ENCODE results near the gene GNGT1.
"Not testable (repeated sequence)": the region's sequence is repeated elsewhere in the genome, so short reads cannot be mapped to it uniquely, and the experiment has no call there.

Gene GNGT1

GRCh38 chr7:93913197-93913596, 6.8 kb downstream of the GNGT1 start:
- H3K9ac ChIP-seq (ENCODE audit: low read depth, low read length, poor library complexity) = no peak overlapping the region

GRCh38 chr7:93914581-93915066, 8.3 kb downstream of the GNGT1 start:
- Histone ChIP-seq H3K18ac (ENCODE audit: low read length) (no peak overlapping the region), H3K4me1 (ENCODE audit: control insufficient read depth in 2 of 2, insufficient read depth in 1 of 2, low read depth in 1 of 2, low read length in 2 of 2) (peaks cover 0 to 4% of the 10 kb centered on the region in 2 donors), H3K36me3 (replicated peaks in 1 of 2; ENCODE audit: control insufficient read depth in 2 of 2, insufficient read depth in 2 of 2, low read length in 2 of 2) (no peaks in the 10 kb centered on the region), H4K8ac (ENCODE audit: low read depth, low read length) (no peak overlapping the region), H3K4me2 (ENCODE audit: insufficient read depth, low read length, poor library complexity, severe bottlenecking) (no peak overlapping the region), H3K27me3 (ENCODE audit: control insufficient read depth in 3 of 3, insufficient read depth in 3 of 3, low read depth in 1 of 3, low read length in 3 of 3) (no peaks in the 10 kb centered on the region), H3K23ac (ENCODE audit: low read depth, low read length, poor library complexity) (no peak overlapping the region), H4K91ac (ENCODE audit: low read depth, low read length, poor library complexity) (no peak overlapping the region), H3K4ac (ENCODE audit: low read length) (no peak overlapping the region), H2BK15ac (ENCODE audit: low read length) (no peak overlapping the region), H3K4me3 (ENCODE audit: low read length in 2 of 2) (no peak overlapping the region), H2AK5ac (ENCODE audit: low read depth, low read length) (no peak overlapping the region), H2BK5ac (ENCODE audit: low read length) (no peak overlapping the region), H3K27ac (replicated peaks; ENCODE audit: low read length) (no peak overlapping the region), H3K9me3 (replicated peaks in 1 of 2; ENCODE audit: control insufficient read depth in 2 of 2, insufficient read depth in 1 of 2, low read depth in 1 of 2, low read length in 2 of 2) (no peaks in the 10 kb centered on the region), H3K9ac (ENCODE audit: low read depth, low read length, poor library complexity) (no peak overlapping the region), H3K79me1 (ENCODE audit: low read depth, low read length) (no peaks in the 10 kb centered on the region), H2BK12ac (ENCODE audit: low read length) (no peak overlapping the region), H2AFZ (ENCODE audit: low read length) (no peak overlapping the region), H3K14ac (ENCODE audit: low read length) (no peak overlapping the region), H2BK120ac (ENCODE audit: low read depth, low read length) (no peak overlapping the region)
- no CpG with 5 or more reads among the region's 7 CpGs for WGBS, 2 donors (ENCODE audit: extremely low coverage in 2 of 2, insufficient read length in 2 of 2, insufficient replicate concordance in 1 of 2)
- no peak for DNase-seq (ENCODE audit: low spot score)

More at GRCh38 chr7:93913197-93913596, 6.8 kb downstream of the GNGT1 start:
- Histone ChIP-seq H3K18ac (ENCODE audit: low read length) (no peak overlapping the region), H2BK120ac (ENCODE audit: low read depth, low read length) (no peak overlapping the region), H4K8ac (ENCODE audit: low read depth, low read length) (no peak overlapping the region), H2BK15ac (ENCODE audit: low read length) (no peak overlapping the region), H4K91ac (ENCODE audit: low read depth, low read length, poor library complexity) (no peak overlapping the region), H3K9me3 (replicated peaks in 1 of 2; ENCODE audit: control insufficient read depth in 2 of 2, insufficient read depth in 1 of 2, low read depth in 1 of 2, low read length in 2 of 2) (no peaks in the 10 kb centered on the region), H3K4me2 (ENCODE audit: insufficient read depth, low read length, poor library complexity, severe bottlenecking) (no peak overlapping the region), H2BK5ac (ENCODE audit: low read length) (no peak overlapping the region), H3K14ac (ENCODE audit: low read length) (no peak overlapping the region), H3K4ac (ENCODE audit: low read length) (no peak overlapping the region), H3K79me1 (ENCODE audit: low read depth, low read length) (no peaks in the 10 kb centered on the region), H3K23ac (ENCODE audit: low read depth, low read length, poor library complexity) (no peak overlapping the region), H3K4me1 (ENCODE audit: control insufficient read depth in 2 of 2, insufficient read depth in 1 of 2, low read depth in 1 of 2, low read length in 2 of 2) (peaks cover 0 to 4% of the 10 kb centered on the region in 2 donors), H3K27ac (replicated peaks; ENCODE audit: low read length) (no peak overlapping the region), H2AFZ (ENCODE audit: low read length) (no peak overlapping the region), H3K4me3 (ENCODE audit: low read length in 2 of 2) (no peak overlapping the region), H3K36me3 (replicated peaks in 1 of 2; ENCODE audit: control insufficient read depth in 2 of 2, insufficient read depth in 2 of 2, low read length in 2 of 2) (no peaks in the 10 kb centered on the region), H3K27me3 (ENCODE audit: control insufficient read depth in 3 of 3, insufficient read depth in 3 of 3, low read depth in 1 of 3, low read length in 3 of 3) (no peaks in the 10 kb centered on the region), H2BK12ac (ENCODE audit: low read length) (no peak overlapping the region), H2AK5ac (ENCODE audit: low read depth, low read length) (no peak overlapping the region)
- DNase-seq (ENCODE audit: low spot score) = no peak

GRCh38 chr7:93915206-93915842, 9.0 kb downstream of the GNGT1 start:
- H3K4me1 ChIP-seq (ENCODE audit: control insufficient read depth in 2 of 2, insufficient read depth in 1 of 2, low read depth in 1 of 2, low read length in 2 of 2); H3K27me3 ChIP-seq (ENCODE audit: control insufficient read depth in 3 of 3, insufficient read depth in 3 of 3, low read depth in 1 of 3, low read length in 3 of 3); H3K18ac ChIP-seq (ENCODE audit: low read length); H3K9me3 ChIP-seq (replicated peaks in 1 of 2; ENCODE audit: control insufficient read depth in 2 of 2, insufficient read depth in 1 of 2, low read depth in 1 of 2, low read length in 2 of 2); H2BK120ac ChIP-seq (ENCODE audit: low read depth, low read length); H2BK5ac ChIP-seq (ENCODE audit: low read length); H3K14ac ChIP-seq (ENCODE audit: low read length); H3K36me3 ChIP-seq (replicated peaks in 1 of 2; ENCODE audit: control insufficient read depth in 2 of 2, insufficient read depth in 2 of 2, low read length in 2 of 2); H3K27ac ChIP-seq (replicated peaks; ENCODE audit: low read length); H2BK12ac ChIP-seq (ENCODE audit: low read length); H3K23ac ChIP-seq (ENCODE audit: low read depth, low read length, poor library complexity); H3K79me1 ChIP-seq (ENCODE audit: low read depth, low read length); DNase-seq (ENCODE audit: low spot score); H2AK5ac ChIP-seq (ENCODE audit: low read depth, low read length); H2BK15ac ChIP-seq (ENCODE audit: low read length); H3K9ac ChIP-seq (ENCODE audit: low read depth, low read length, poor library complexity); H4K91ac ChIP-seq (ENCODE audit: low read depth, low read length, poor library complexity); H3K4me2 ChIP-seq (ENCODE audit: insufficient read depth, low read length, poor library complexity, severe bottlenecking); H2AFZ ChIP-seq (ENCODE audit: low read length); H3K4ac ChIP-seq (ENCODE audit: low read length); H3K4me3 ChIP-seq (ENCODE audit: low read length in 2 of 2); H4K8ac ChIP-seq (ENCODE audit: low read depth, low read length): not testable (repeated sequence)
- WGBS, 2 donors (ENCODE audit: extremely low coverage in 2 of 2, insufficient read length in 2 of 2, insufficient replicate concordance in 1 of 2) = no CpG with 5 or more reads among the region's 3 CpGs

- H3K4me2 ChIP-seq (ENCODE audit: insufficient read depth, low read length, poor library complexity, severe bottlenecking); H2BK12ac ChIP-seq (ENCODE audit: low read length); H3K79me1 ChIP-seq (ENCODE audit: low read depth, low read length); H3K9me3 ChIP-seq (replicated peaks in 1 of 2; ENCODE audit: control insufficient read depth in 2 of 2, insufficient read depth in 1 of 2, low read depth in 1 of 2, low read length in 2 of 2); H2BK15ac ChIP-seq (ENCODE audit: low read length); H4K8ac ChIP-seq (ENCODE audit: low read depth, low read length); H4K91ac ChIP-seq (ENCODE audit: low read depth, low read length, poor library complexity); H2AK5ac ChIP-seq (ENCODE audit: low read depth, low read length); H3K36me3 ChIP-seq (replicated peaks in 1 of 2; ENCODE audit: control insufficient read depth in 2 of 2, insufficient read depth in 2 of 2, low read length in 2 of 2); H3K9ac ChIP-seq (ENCODE audit: low read depth, low read length, poor library complexity); H2AFZ ChIP-seq (ENCODE audit: low read length); H3K23ac ChIP-seq (ENCODE audit: low read depth, low read length, poor library complexity); H3K18ac ChIP-seq (ENCODE audit: low read length); H3K4ac ChIP-seq (ENCODE audit: low read length); H3K27me3 ChIP-seq (ENCODE audit: control insufficient read depth in 3 of 3, insufficient read depth in 3 of 3, low read depth in 1 of 3, low read length in 3 of 3); H3K27ac ChIP-seq (replicated peaks; ENCODE audit: low read length); H2BK120ac ChIP-seq (ENCODE audit: low read depth, low read length); H3K4me1 ChIP-seq (ENCODE audit: control insufficient read depth in 2 of 2, insufficient read depth in 1 of 2, low read depth in 1 of 2, low read length in 2 of 2); DNase-seq (ENCODE audit: low spot score); H3K14ac ChIP-seq (ENCODE audit: low read length); H2BK5ac ChIP-seq (ENCODE audit: low read length); H3K4me3 ChIP-seq (ENCODE audit: low read length in 2 of 2): not testable (repeated sequence)
Observed at GRCh38 chr7:93915888-93916287, 9.5 kb downstream of the GNGT1 start.

All from neuronal stem cell (in vitro differentiated cells).